ENCODE measurements around the gene CHN2.
"Not testable (repeated sequence)": the region's sequence is repeated elsewhere in the genome, so short reads cannot be mapped to it uniquely, and the experiment has no call there.

Gene CHN2

GRCh38 chr7:29262191-29262917 is 67.8 kb downstream of the CHN2 start:
- DNase-seq, result no peak

- not testable (repeated sequence) for DNase-seq
These were observed 69.1 kb downstream of the CHN2 start for GRCh38 chr7:29263601-29264207.

GRCh38 chr7:29265208-29265923 is 70.8 kb downstream of the CHN2 start:
- no peak for DNase-seq

- DNase-seq, result no peak
These were observed 75.4 kb downstream of the CHN2 start for GRCh38 chr7:29269935-29270334.

- DNase-seq, result peak; percentile 57
These were observed 76.2 kb downstream of the CHN2 start for GRCh38 chr7:29270594-29271318.

- no peak for DNase-seq
These were observed 76.7 kb downstream of the CHN2 start for GRCh38 chr7:29271319-29271658.

GRCh38 chr7:29272057-29272456 is 77.5 kb downstream of the CHN2 start:
- DNase-seq, result no peak

- DNase-seq, result peak; percentile 19
These were observed 79.8 kb downstream of the CHN2 start for GRCh38 chr7:29274146-29275017.

- no peak for DNase-seq
These were observed 80.4 kb downstream of the CHN2 start for GRCh38 chr7:29275018-29275318.

- no peak for DNase-seq
These were observed 80.9 kb downstream of the CHN2 start for GRCh38 chr7:29275493-29275892.

- no peak for DNase-seq
These were observed 81.6 kb downstream of the CHN2 start for GRCh38 chr7:29276199-29276598.

GRCh38 chr7:29276806-29277205 is 82.2 kb downstream of the CHN2 start:
- no peak for DNase-seq

- no peak for DNase-seq
These were observed 83.1 kb downstream of the CHN2 start for GRCh38 chr7:29277436-29278215.

GRCh38 chr7:29278337-29279069 is 83.9 kb downstream of the CHN2 start:
- no peak for DNase-seq

GRCh38 chr7:29281782-29282541 is 87.4 kb downstream of the CHN2 start:
- DNase-seq, result peak; percentile 86

GRCh38 chr7:29282819-29283414 is 88.3 kb downstream of the CHN2 start:
- peak; percentile 51 for DNase-seq

GRCh38 chr7:29284696-29285443 is 90.3 kb downstream of the CHN2 start:
- no peak for DNase-seq

GRCh38 chr7:29285444-29285793 is 90.8 kb downstream of the CHN2 start:
- peak; percentile 82 for DNase-seq

GRCh38 chr7:29285861-29286260 is 91.3 kb downstream of the CHN2 start:
- DNase-seq, result no peak

Data from OCI-M1 (cell line).